Activated T-cell treated with anti-CD3 and anti-CD28 coated beads, Interleukin-2, amount 50 U/mL, for 24 hours (primary cell): ENCODE measurements around the gene OASL.
A peak's percentile ranks its signal among the peaks of the same experiment; 100 is the strongest.
"Not testable (repeated sequence)": the region's sequence is repeated elsewhere in the genome, so short reads cannot be mapped to it uniquely, and the experiment has no call there.

Source experiments
- DNase-seq: peaks from one replicate; pipeline ENCODE4 v3.0.0-alpha.2; 2020
- H3K27ac Mint-ChIP-seq: 2 replicates; pipeline ENCODE4 v1.8.0; 2020; ENCODE audit warnings: mild to moderate bottlenecking, mixed read lengths
- H3K27me3 Mint-ChIP-seq: 2 replicates; pipeline ENCODE4 v1.8.0; 2020; ENCODE audit warnings: mixed read lengths
- H3K36me3 Mint-ChIP-seq: 2 replicates; pipeline ENCODE4 v1.8.0; 2020; ENCODE audit warnings: low read depth, mixed read lengths
- H3K4me1 Mint-ChIP-seq: 2 replicates; pipeline ENCODE4 v1.8.0; 2020; ENCODE audit warnings: low read depth, mixed read lengths
- H3K4me3 Mint-ChIP-seq: 2 replicates; pipeline ENCODE4 v1.8.0; 2020; ENCODE audit warnings: mild to moderate bottlenecking, moderate library complexity, mixed read lengths
- H3K9me3 Mint-ChIP-seq: 2 replicates; pipeline ENCODE4 v1.8.0; 2020; ENCODE audit warnings: mixed read lengths

The OASL gene, protein sequence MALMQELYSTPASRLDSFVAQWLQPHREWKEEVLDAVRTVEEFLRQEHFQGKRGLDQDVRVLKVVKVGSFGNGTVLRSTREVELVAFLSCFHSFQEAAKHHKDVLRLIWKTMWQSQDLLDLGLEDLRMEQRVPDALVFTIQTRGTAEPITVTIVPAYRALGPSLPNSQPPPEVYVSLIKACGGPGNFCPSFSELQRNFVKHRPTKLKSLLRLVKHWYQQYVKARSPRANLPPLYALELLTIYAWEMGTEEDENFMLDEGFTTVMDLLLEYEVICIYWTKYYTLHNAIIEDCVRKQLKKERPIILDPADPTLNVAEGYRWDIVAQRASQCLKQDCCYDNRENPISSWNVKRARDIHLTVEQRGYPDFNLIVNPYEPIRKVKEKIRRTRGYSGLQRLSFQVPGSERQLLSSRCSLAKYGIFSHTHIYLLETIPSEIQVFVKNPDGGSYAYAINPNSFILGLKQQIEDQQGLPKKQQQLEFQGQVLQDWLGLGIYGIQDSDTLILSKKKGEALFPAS

DNA sequence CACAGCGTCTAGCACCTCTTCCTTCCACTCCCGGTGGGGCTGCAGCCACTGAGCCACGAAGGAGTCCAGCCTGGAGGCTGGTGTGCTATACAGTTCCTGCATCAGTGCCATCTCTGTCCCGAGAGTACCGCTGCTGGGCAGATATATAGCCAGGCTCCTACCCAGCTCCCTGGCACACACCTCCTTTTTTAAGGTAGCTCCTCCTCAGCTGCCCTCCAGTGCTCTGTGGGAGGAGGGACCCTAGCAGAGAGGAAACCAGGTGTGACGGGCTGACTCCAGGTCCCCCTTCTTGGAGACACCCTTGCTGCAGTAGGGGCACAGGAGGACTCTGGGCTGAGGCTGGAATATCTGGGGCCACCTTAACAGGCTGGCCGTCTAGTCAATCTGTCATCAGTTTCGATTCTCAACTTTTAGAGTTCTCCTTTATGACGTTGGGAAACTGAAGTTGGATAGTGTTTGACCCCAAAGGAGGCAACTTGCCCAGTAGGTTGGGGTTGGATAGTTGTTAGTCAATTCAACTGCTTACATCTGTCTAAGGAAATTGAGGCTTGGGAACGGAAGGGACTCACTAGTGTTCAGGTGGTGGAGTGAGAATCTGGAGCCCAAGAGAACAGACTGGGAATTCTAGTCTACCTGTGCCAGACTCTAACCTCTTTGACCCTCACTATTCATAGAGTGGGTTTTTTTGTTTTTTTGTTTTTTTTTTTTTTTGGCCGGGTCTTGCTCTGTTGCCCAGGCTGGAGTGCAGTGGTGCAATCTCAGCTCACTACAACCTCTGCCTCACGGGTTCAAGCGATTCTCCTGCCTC is at the start of gene OASL:
Gene OASL, minus strand, starts transcription at position 386 of the 808 bp plus-strand sequence. Its CDS starts 275 bp downstream, at position 111.
- peak within 1 kb of the TSS; percentile 82 for H3K27ac Mint-ChIP-seq
- H3K9me3 Mint-ChIP-seq, result no peaks in the 10 kb centered on the region
- peak; percentile 78 for DNase-seq
- peaks cover 56% of the 10 kb centered on the region for H3K4me1 Mint-ChIP-seq
- no peaks in the 10 kb centered on the region for H3K36me3 Mint-ChIP-seq
- peaks cover 5% of the 10 kb centered on the region for H3K27me3 Mint-ChIP-seq
- H3K4me3 Mint-ChIP-seq, result peak within 1 kb of the TSS; percentile 83

DNA sequence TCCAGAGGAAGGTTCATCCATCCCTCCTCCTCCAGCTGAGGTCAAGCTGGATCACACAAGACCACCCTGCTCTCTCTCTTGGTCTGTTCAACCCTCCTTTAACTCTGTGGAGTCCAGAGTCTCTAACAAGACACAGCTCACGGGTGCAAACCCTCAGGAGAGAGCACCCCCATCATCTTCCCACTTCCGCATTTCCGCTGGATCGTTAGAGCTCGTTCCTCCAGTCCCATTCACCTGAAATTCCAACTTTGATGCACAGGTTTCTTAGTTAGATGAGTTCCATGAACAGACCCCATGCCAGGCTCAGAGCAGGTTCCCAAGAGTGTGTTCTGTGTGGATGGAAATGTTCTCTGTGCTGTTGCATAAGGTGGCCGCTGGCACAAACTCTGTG is 49.1 kb upstream of the OASL start:
- no peaks in the 10 kb centered on the region for H3K27me3 Mint-ChIP-seq
- H3K4me1 Mint-ChIP-seq, result peaks cover 26% of the 10 kb centered on the region
- no peaks in the 10 kb centered on the region for H3K9me3 Mint-ChIP-seq
- H3K36me3 Mint-ChIP-seq, result no peaks in the 10 kb centered on the region
- DNase-seq, result no peak
- no peak overlapping the region for H3K27ac Mint-ChIP-seq
- H3K4me3 Mint-ChIP-seq, result no peak overlapping the region

DNA sequence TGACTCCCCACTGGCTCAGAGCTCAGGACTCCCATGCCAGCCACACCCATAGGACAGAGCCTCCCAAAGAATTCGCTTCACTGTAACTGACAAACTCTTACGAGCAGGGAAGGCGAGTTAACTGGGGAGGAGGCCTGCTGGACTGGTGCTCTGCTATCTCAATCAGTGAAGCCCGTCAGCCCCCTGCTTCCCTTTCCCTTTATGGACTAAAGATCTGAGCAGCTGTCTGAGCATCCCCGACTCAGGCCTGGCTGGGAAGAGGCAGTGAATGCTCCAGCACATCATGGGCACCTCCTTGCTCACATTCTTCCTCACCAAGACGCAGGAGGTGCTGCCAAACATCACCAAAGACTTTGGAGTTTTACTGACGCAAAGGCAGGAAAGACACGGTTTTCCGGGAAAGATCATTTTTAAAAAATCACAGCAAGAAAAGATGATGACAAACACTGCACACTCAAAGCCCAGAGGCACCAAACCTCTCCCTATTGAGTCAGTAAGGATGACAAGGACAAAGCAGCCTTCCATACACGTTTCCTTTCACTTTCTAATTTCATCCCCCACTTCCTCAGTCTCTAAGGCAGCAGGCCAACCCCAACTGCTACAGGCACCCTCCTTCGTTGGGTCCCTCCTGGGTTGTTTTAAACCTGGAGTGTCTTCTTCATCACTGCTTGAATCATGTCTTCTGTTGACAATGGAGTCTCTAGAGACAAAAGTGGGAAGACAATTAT is 48.6 kb upstream of the OASL start:
- Mint-ChIP-seq H3K27me3 (no peaks in the 10 kb centered on the region), H3K4me3 (no peak overlapping the region), H3K4me1 (peaks cover 21% of the 10 kb centered on the region), H3K36me3 (no peaks in the 10 kb centered on the region), H3K9me3 (no peaks in the 10 kb centered on the region), H3K27ac (no peak overlapping the region)
- no peak for DNase-seq

DNA sequence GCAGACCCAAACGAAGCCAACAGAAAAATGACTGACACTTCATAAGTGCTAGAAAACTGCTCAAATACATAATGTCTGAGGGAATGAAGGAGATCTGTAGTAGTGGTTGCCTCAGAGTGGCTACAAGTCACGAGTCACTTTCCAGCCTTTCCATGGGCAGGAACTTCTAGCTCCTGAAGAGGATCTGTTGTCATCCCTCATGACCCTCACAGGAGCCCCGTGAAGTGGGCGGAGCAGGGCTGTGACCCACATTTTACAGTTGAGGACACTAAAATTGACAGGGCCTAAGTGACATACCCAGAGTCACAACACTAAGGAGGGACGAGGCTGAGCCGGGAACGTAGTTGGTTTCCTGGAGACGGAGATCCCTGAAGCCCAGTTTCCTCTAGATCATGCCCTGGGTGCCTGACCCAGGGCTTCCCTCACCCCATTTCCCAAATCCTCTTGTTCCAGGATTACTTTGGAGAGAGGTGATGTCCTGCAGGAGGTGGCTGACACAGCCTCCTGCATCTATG is 47.8 kb upstream of the OASL start:
- DNase-seq, result no peak
- no peaks in the 10 kb centered on the region for H3K27me3 Mint-ChIP-seq
- H3K4me1 Mint-ChIP-seq, result peaks cover 13% of the 10 kb centered on the region
- H3K9me3 Mint-ChIP-seq, result no peaks in the 10 kb centered on the region
- H3K27ac Mint-ChIP-seq, result no peak overlapping the region
- H3K4me3 Mint-ChIP-seq, result no peak overlapping the region
- no peaks in the 10 kb centered on the region for H3K36me3 Mint-ChIP-seq

DNA sequence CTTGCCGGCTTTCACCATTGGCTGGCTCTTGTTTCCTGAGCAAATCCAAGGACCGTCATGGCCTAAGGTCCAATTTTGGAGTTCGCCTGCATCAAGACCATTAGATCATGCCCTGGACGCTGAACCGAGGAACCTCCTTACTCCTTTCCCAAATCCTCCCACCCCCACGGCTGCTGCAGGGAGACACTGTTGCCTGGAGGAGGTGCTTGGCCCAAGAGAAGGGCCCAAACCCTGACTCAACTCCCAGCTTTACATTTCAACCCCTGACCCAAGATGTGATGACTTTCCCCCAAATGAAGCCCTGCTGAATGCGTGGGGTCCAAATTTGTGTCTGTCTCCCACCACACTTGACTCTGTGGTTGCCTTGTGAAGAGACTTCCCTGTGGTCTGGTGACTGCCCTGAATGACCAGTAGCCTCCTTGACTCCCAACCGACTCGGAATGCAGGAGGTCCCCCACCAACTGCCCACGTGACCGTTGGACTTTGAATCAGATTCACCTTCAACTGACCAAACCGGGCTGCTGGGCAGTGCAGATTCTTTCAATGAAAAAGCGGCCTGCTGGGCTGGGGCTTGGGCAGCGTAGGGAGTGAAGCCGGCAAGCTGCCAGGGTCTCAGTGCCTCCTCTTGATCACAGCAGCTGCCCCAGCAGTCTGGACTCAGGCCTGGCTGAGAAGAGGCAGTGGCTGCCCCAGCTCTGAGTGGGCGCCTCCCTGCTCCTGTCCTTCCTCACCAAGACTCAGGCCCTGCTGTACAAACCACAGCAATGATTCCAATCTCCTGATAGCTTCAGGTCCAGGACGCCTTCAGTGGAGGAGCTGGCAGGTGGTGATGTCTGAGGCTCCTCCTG is 46.7 kb upstream of the OASL start:
- no peak overlapping the region for H3K27ac Mint-ChIP-seq
- H3K36me3 Mint-ChIP-seq, result no peaks in the 10 kb centered on the region

DNA sequence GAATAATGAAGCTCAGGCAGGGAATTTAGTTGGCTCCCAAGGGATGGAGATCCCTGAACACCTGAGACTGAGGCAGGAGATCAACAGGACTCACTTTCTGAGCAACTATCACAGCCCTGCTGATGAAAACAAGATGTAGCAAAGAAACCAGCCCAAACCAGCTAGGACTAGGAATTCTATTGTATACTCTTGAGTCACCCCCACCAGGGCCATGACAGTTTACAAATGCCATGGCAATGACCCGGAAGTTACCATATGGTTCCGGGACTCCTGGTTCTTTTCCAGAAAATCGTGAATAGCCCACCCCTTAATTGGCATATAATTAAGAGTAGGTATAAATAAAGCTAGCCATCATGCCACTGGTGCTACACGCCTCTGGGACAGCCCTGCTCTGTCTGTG is 46.0 kb upstream of the OASL start:
- H3K27ac Mint-ChIP-seq, result no peak overlapping the region
- DNase-seq, result no peak
- H3K4me3 Mint-ChIP-seq, result no peak overlapping the region
- H3K9me3 Mint-ChIP-seq, result no peaks in the 10 kb centered on the region
- no peaks in the 10 kb centered on the region for H3K27me3 Mint-ChIP-seq
- H3K4me1 Mint-ChIP-seq, result peaks cover 9% of the 10 kb centered on the region
- no peaks in the 10 kb centered on the region for H3K36me3 Mint-ChIP-seq

More for the DNA sequence above, 46.7 kb upstream of the OASL start:
- Mint-ChIP-seq H3K9me3 (no peaks in the 10 kb centered on the region), H3K4me3 (no peak overlapping the region), H3K4me1 (peaks cover 9% of the 10 kb centered on the region), H3K27me3 (no peaks in the 10 kb centered on the region)
- DNase-seq, result no peak

DNA sequence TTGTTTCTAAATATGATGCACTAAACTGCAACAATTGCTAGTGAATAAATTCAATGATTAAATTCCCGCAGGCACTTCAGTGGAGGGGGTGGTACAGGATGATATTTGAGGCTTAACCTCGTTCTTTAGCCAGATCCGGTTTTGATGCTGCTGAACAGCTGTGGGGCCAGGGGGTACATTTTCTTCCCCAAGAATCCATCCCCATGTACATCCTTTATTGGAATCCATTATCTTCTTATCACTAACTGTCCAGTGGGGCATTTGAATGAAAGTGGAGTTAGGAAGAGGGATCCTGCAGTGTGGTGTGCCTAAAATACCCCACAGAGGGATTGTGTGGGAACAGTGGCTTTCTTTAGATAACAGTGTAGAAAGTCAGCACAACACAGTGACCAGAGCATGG is 45.2 kb upstream of the OASL start:
- no peaks in the 10 kb centered on the region for H3K27me3 Mint-ChIP-seq
- no peak overlapping the region for H3K27ac Mint-ChIP-seq
- peaks cover 9% of the 10 kb centered on the region for H3K4me1 Mint-ChIP-seq
- H3K4me3 Mint-ChIP-seq, result no peak overlapping the region
- no peaks in the 10 kb centered on the region for H3K9me3 Mint-ChIP-seq
- no peaks in the 10 kb centered on the region for H3K36me3 Mint-ChIP-seq
- DNase-seq, result no peak

DNA sequence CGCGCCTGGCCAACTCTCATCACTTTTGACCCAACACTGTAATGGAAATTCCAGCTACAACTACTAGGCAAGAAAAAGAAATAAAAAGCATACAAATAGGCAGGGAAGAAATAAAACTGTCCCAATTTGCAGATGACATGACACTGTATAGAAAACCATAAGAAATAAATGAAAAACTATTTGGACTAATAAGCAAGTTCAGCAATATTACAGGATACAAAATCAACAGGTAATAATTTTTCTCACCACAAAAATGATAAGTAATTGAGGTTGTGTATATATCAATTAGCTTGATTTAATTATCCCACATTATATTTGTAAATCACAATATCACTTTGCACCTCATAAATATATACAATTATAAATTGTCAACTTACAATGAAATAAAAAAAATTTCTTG is 41.9 kb upstream of the OASL start:
- no peak for DNase-seq
- no peaks in the 10 kb centered on the region for H3K36me3 Mint-ChIP-seq
- H3K27ac Mint-ChIP-seq, result no peak overlapping the region
- H3K4me3 Mint-ChIP-seq, result no peak overlapping the region
- H3K27me3 Mint-ChIP-seq, result no peaks in the 10 kb centered on the region
- H3K4me1 Mint-ChIP-seq, result no peaks in the 10 kb centered on the region
- H3K9me3 Mint-ChIP-seq, result no peaks in the 10 kb centered on the region

DNA sequence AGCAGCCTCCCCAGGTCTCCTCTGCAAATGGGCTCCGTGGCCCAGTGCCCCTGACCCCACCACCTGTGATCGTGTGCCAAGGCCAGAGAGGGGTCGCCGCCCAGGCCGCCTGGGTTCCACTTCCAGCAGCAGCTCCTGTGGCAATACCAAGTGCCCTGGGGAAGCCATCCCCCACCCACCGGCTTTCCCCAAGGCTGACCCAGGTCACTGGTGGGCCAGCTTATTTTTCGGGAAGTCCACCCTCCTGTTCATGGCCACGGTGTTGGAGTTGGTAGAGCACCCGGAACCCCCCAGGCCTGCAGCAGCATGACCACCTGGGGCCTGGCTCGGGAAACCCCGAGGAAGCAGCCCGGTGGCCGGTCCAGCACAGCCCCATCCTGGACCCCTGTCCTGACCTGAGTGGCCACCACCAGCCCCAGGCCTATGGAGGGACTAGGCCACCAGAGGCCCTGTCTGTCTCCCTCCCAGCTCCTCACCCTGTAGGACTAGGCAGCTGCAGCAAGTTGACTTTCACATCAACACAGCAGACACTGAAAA is 40.8 kb upstream of the OASL start:
- H3K4me1 Mint-ChIP-seq, result no peaks in the 10 kb centered on the region
- no peak overlapping the region for H3K27ac Mint-ChIP-seq
- H3K27me3 Mint-ChIP-seq, result no peaks in the 10 kb centered on the region
- DNase-seq, result no peak
- H3K4me3 Mint-ChIP-seq, result no peak overlapping the region
- no peaks in the 10 kb centered on the region for H3K9me3 Mint-ChIP-seq
- no peaks in the 10 kb centered on the region for H3K36me3 Mint-ChIP-seq

DNA sequence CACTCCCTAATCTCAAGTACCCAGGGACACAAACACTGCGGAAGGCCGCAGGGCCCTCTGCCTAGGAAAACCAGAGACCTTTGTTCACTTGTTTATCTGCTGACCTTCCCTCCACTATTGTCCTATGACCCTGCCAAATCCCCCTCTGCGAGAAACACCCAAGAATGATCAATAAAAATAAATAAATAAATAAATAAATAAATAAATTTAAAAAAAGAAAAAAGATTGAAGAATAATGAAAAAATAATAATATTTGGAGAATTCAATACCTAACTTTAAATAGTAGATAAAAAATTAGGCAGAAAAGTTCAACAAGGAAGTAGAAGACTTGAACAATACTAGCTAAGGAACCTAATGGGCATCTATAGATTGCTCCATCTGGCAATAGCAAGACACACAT is 38.4 kb upstream of the OASL start:
- not testable (repeated sequence) for DNase-seq, H3K27me3 Mint-ChIP-seq, H3K4me3 Mint-ChIP-seq, H3K36me3 Mint-ChIP-seq, H3K9me3 Mint-ChIP-seq, H3K27ac Mint-ChIP-seq, H3K4me1 Mint-ChIP-seq

DNA sequence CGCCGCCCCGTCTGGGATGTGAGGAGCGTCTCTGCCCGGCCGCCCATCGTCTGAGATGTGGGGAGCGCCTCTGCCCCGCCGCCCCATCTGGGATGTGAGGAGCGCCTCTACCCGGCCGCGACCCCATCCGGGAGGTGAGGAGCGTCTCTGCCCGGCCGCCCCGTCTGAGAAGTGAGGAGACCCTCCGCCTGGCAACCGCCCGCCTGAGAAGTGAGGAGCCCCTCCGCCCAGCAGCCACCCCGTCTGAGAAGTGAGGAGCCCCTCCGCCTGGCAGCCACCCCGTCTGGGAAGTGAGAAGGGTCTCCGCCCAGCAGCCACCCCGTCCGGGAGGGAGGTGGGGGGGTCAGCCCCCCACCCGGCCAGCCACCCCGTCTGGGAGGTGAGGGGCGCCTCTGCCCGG is 36.9 kb upstream of the OASL start:
- not testable (repeated sequence) for H3K27me3 Mint-ChIP-seq, H3K36me3 Mint-ChIP-seq, H3K4me1 Mint-ChIP-seq, DNase-seq, H3K27ac Mint-ChIP-seq, H3K9me3 Mint-ChIP-seq, H3K4me3 Mint-ChIP-seq

DNA sequence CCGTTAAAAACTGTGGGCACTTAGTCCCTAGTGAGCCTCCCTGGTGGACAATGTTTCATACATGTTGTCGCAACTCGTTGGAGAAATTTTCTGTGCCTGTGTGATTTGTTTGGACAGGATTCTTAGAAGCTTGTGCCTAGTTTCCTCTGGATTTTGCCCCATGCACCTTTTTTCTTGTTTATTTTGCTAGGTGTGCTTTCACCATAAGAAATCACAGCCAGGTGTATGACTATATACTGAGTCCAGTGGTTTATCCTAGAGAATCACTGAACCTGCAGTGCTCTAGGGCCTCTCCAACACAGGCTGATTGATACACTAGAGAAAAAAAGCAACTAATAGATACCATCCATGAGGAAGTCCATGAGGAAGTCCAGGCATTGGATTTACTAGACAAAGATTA is 33.1 kb upstream of the OASL start:
- no peak overlapping the region for H3K4me3 Mint-ChIP-seq
- H3K27me3 Mint-ChIP-seq, result no peaks in the 10 kb centered on the region
- H3K36me3 Mint-ChIP-seq, result no peaks in the 10 kb centered on the region
- peaks cover 10% of the 10 kb centered on the region for H3K9me3 Mint-ChIP-seq
- DNase-seq, result no peak
- no peak overlapping the region for H3K27ac Mint-ChIP-seq
- H3K4me1 Mint-ChIP-seq, result no peaks in the 10 kb centered on the region

DNA sequence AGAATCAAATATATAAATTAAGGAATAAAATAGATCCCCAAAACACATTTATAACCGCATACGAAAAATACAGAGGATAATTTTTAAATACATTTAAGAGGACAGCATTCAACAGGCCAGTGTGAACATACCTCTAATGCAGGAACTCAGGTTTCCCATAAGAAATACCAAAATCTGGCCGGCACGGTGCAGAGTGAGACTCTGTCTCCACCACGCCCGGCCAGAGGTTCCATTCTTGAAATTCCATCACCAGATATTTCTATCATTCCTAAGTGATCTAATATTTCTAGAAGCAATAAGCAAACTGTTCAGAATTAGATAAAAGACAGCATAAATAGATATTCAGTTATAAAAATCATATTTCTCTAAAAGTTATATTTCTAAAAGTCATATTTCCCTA is 30.2 kb upstream of the OASL start:
- Mint-ChIP-seq H3K36me3 (no peaks in the 10 kb centered on the region), H3K4me3 (no peak overlapping the region), H3K27me3 (no peaks in the 10 kb centered on the region), H3K4me1 (peaks cover 8% of the 10 kb centered on the region), H3K27ac (no peak overlapping the region), H3K9me3 (peaks cover 10% of the 10 kb centered on the region)
- no peak for DNase-seq
